IPS-20b (cell line): ENCODE results near the gene DSTN.

Experiments used
- H3K27ac ChIP-seq: one replicate; pipeline ENCODE4 v1.5.1; 2013; ENCODE audit warnings: low read length
- H3K27me3 ChIP-seq: 2 replicates; pipeline ENCODE4 v1.6.1; 2013; ENCODE audit warnings: mild to moderate bottlenecking, low read length, inconsistent platforms; ENCODE audit not compliant: insufficient read depth
- H3K36me3 ChIP-seq: 2 replicates; pipeline ENCODE4 v1.6.1; 2013; ENCODE audit warnings: low read depth, mild to moderate bottlenecking, inconsistent platforms, low read length, moderate library complexity; ENCODE audit not compliant: insufficient read depth
- H3K4me1 ChIP-seq: 2 replicates; pipeline ENCODE4 v1.6.1; 2013; ENCODE audit warnings: mild to moderate bottlenecking, control low read depth, inconsistent platforms, low read length, moderate library complexity; ENCODE audit not compliant: insufficient read depth
- H3K4me3 ChIP-seq: 2 replicates; pipeline ENCODE4 v1.5.1; 2013; ENCODE audit warnings: mild to moderate bottlenecking, low read length, inconsistent platforms
- H3K9ac ChIP-seq: 2 replicates; pipeline ENCODE4 v1.6.1; 2013; ENCODE audit warnings: low read depth, mild to moderate bottlenecking, inconsistent platforms, low read length, moderate library complexity
- H3K9me3 ChIP-seq: 2 replicates; pipeline ENCODE4 v1.6.1; 2013; ENCODE audit warnings: mild to moderate bottlenecking, low read depth, low read length, inconsistent platforms; ENCODE audit not compliant: insufficient read depth

Gene DSTN

DNA sequence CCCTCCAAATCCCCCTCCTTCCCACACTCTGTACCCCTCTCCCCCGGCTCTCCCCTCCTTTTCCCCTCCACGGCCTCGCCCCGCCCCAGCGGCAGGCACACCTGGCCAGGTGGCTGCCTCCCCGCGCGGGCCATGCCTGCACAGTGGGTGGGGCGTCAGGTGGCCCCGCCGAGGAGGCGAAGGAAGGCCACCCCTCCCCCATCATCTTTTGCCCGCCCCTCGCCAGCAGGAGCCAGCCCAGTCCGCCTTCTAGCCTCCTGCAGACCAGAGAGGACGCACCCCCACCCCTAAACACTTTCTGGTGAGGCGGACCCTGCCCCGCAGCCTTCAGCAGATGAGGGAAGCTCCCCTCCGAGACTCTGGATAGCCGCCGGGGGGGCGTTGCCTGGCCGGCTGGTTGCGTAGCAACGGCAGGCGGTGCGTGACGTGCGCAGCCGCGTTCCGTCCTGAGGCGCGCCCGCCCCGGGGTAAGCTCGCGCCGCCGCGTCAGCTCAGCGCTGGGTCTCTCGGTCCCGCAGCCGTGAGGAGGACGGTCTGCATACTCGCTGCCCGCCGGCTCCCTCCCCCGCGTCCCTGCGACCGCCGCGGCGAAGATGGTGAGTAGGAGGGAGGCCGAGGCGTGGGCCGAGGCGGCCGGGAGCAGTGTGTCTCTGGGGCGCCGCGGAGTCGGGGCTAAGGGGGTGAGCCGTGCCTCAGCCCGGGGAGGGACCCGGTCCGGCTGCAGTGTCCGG, at the start of gene DSTN:
TSS of gene DSTN (plus strand) at position 460 of the 731 bp plus-strand sequence. CDS start at position 594, 134 bp downstream.
- H3K9me3 ChIP-seq: no peaks in the 10 kb centered on the region
- H3K4me3 ChIP-seq: peak within 1 kb of the TSS; percentile 86
- peaks cover 36% of the 10 kb centered on the region for H3K4me1 ChIP-seq
- H3K27me3 ChIP-seq: no peaks in the 10 kb centered on the region
- peak within 1 kb of the TSS; percentile 93 for H3K27ac ChIP-seq
- no peaks in the 10 kb centered on the region for H3K36me3 ChIP-seq
- H3K9ac ChIP-seq: peak within 1 kb of the TSS; percentile 91

DNA sequence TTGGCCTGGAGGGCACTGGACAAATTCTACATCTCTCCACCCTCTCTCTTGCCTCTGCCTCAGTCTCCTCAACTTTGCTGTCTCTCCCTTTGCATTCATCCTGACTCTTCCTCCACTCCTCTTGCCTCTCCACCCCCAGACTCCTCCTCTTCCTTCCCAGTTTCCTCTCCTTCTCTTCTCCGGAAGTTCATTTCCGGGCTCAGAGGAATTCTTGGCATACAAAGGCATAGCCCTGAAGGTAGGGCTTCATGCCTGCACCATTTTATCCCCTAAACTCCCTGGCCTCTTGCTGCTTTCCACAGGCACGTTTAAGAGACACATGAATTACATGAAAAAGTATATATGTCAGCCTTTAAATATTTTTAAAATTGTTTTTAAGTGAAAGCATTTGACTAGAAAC, 49.3 kb upstream of the DSTN start:
- Histone ChIP-seq H3K27ac (no peak overlapping the region), H3K9me3 (no peaks in the 10 kb centered on the region), H3K9ac (no peak overlapping the region), H3K4me3 (no peak overlapping the region), H3K36me3 (no peaks in the 10 kb centered on the region), H3K4me1 (no peaks in the 10 kb centered on the region; the same call in 1 of the 2 replicates), H3K27me3 (peaks cover 5% of the 10 kb centered on the region; the same call in 1 of the 2 replicates)

- H3K27ac ChIP-seq: no peak overlapping the region
- no peaks in the 10 kb centered on the region for H3K36me3 ChIP-seq
- H3K27me3 ChIP-seq: peaks cover 5% of the 10 kb centered on the region; the same call in 1 of the 2 replicates
- no peaks in the 10 kb centered on the region for H3K9me3 ChIP-seq
- H3K4me1 ChIP-seq: no peaks in the 10 kb centered on the region; the same call in 1 of the 2 replicates
- no peak overlapping the region for H3K9ac ChIP-seq
- no peak overlapping the region for H3K4me3 ChIP-seq
Observed at GRCh38 chr20:17522528-17522927, 47.3 kb upstream of the DSTN start.

- H3K9ac ChIP-seq: no peak overlapping the region
Observed at GRCh38 chr20:17523326-17523725, 46.5 kb upstream of the DSTN start.

DNA sequence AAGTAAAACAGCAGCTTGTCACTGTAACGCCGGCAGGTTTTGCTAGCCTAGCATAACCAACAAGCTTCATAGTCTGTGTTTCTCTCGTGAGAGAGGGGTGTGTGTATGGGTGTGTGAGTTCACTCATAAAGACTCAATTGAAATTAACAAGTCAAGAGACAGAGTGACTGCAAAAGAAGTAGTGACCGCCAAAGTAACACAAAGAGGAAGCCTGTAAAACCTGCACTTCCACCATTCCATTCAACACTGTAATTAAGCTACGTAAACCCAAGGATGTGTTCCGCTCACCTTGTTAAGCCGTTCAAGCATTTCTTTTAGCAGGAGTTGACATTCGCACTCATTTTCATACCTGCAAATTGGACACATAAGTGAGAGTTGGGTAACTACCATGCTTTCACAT, 45.3 kb upstream of the DSTN start:
- Histone ChIP-seq H3K27ac (no peak overlapping the region), H3K4me1 (no peaks in the 10 kb centered on the region; the same call in 1 of the 2 replicates), H3K9ac (no peak overlapping the region), H3K27me3 (peaks cover 19% of the 10 kb centered on the region), H3K36me3 (no peaks in the 10 kb centered on the region), H3K9me3 (no peaks in the 10 kb centered on the region), H3K4me3 (no peak overlapping the region)

More at GRCh38 chr20:17523326-17523725, 46.5 kb upstream of the DSTN start:
- Histone ChIP-seq H3K9me3 (no peaks in the 10 kb centered on the region), H3K36me3 (no peaks in the 10 kb centered on the region), H3K4me3 (no peak overlapping the region), H3K27ac (no peak overlapping the region), H3K4me1 (no peaks in the 10 kb centered on the region; the same call in 1 of the 2 replicates), H3K27me3 (peaks cover 11% of the 10 kb centered on the region)

GRCh38 chr20:17525132-17525531, 44.7 kb upstream of the DSTN start:
- no peaks in the 10 kb centered on the region for H3K36me3 ChIP-seq
- H3K9ac ChIP-seq: no peak overlapping the region
- no peak overlapping the region for H3K4me3 ChIP-seq
- no peaks in the 10 kb centered on the region; the same call in 1 of the 2 replicates for H3K4me1 ChIP-seq
- no peak overlapping the region for H3K27ac ChIP-seq
- no peaks in the 10 kb centered on the region for H3K9me3 ChIP-seq
- H3K27me3 ChIP-seq: peaks cover 25% of the 10 kb centered on the region

DNA sequence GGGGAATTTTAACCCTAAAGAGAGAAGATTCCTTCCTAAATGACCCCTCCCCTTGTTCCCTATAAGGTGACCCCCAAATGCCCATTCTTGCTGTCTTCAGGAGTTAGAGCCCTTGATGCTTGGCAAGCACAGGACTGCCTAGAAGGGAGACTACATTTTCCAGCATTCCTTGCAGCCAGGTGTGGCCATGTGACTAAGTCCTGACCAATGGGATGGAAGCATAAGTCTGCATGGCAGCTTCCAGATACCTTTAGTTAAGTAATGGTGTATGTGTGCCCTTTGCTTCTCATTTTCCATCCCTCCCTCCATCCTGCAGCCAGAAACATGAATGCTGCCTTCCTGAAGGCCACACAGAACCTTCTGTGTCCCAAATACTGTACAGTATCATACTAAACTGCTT, 44.2 kb upstream of the DSTN start:
- Histone ChIP-seq H3K9me3 (no peaks in the 10 kb centered on the region), H3K27me3 (peaks cover 30% of the 10 kb centered on the region), H3K27ac (no peak overlapping the region), H3K9ac (no peak overlapping the region), H3K4me3 (no peak overlapping the region), H3K36me3 (no peaks in the 10 kb centered on the region), H3K4me1 (no peaks in the 10 kb centered on the region; the same call in 1 of the 2 replicates)

GRCh38 chr20:17529586-17529985, 40.3 kb upstream of the DSTN start:
- H3K9ac ChIP-seq: no peak overlapping the region
- H3K27ac ChIP-seq: no peak overlapping the region
- H3K27me3 ChIP-seq: peaks cover 29% of the 10 kb centered on the region

GRCh38 chr20:17530153-17530552, 39.7 kb upstream of the DSTN start:
- H3K27ac ChIP-seq: no peak overlapping the region

More at GRCh38 chr20:17529586-17529985, 40.3 kb upstream of the DSTN start:
- Histone ChIP-seq H3K9me3 (no peaks in the 10 kb centered on the region), H3K4me1 (peaks cover 13% of the 10 kb centered on the region), H3K4me3 (no peak overlapping the region), H3K36me3 (no peaks in the 10 kb centered on the region)

GRCh38 chr20:17530716-17531664, 38.9 kb upstream of the DSTN start, which contains the start of gene BFSP1:
Gene BFSP1, minus strand, starts transcription at chr20:17531379. Its CDS starts 50 bp downstream, at chr20:17531329.
- Histone ChIP-seq H3K4me3 (peak within 1 kb of the TSS; percentile 72), H3K27me3 (peaks cover 27% of the 10 kb centered on the region), H3K4me1 (peaks cover 13% of the 10 kb centered on the region; the same call in 1 of the 2 replicates), H3K27ac (no peak within 1 kb of the TSS), H3K9me3 (no peaks in the 10 kb centered on the region), H3K36me3 (no peaks in the 10 kb centered on the region), H3K9ac (peak within 1 kb of the TSS; percentile 78; the same call in 1 of the 2 replicates)

More at GRCh38 chr20:17530153-17530552, 39.7 kb upstream of the DSTN start:
- no peaks in the 10 kb centered on the region for H3K36me3 ChIP-seq
- H3K4me1 ChIP-seq: peaks cover 13% of the 10 kb centered on the region; the same call in 1 of the 2 replicates
- H3K9ac ChIP-seq: no peak overlapping the region
- H3K27me3 ChIP-seq: peaks cover 27% of the 10 kb centered on the region
- H3K4me3 ChIP-seq: peak overlapping the region; percentile 72
- no peaks in the 10 kb centered on the region for H3K9me3 ChIP-seq

DNA sequence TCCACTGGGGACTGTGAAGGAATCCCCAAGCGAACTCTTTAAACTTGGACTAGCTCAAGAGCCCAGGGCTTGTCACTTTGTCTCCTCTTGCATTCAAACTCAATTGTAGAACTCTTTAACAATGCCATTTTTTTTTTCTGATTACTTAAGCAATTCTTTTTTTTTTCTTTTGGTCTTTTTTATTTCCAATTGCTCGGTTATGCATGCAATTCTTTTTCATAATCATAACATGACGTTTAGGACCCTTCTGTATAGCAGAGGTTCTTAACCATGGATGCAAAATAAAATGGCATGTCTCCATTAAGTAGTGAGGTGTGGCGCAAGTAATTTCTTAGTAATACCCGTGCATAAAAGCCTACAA, 38.2 kb upstream of the DSTN start:
- Histone ChIP-seq H3K4me3 (peak overlapping the region; percentile 72), H3K36me3 (no peaks in the 10 kb centered on the region), H3K27me3 (peaks cover 27% of the 10 kb centered on the region), H3K9ac (peak overlapping the region; percentile 78; the same call in 1 of the 2 replicates), H3K27ac (no peak overlapping the region), H3K4me1 (peaks cover 15% of the 10 kb centered on the region; the same call in 1 of the 2 replicates), H3K9me3 (no peaks in the 10 kb centered on the region)
